K562 (cell line): Measurements from ENCODE around the gene P2RX3. TPM values are rescaled to one million over a fixed set of nuclear protein-coding genes. Genes with fewer than 3 reads are reported as not detected.

Source experiments
- CBFA2T3 ChIP-seq: fragments of 450-650 bp; IDR thresholded peaks from 2 replicates; pipeline ENCODE4 v1.6.1; 2017
- CREB3L1 ChIP-seq: fragments of 450-650 bp; IDR thresholded peaks from 2 replicates; pipeline ENCODE4 v1.6.1; 2014; ENCODE audit warnings: low read depth, mild to moderate bottlenecking, moderate library complexity, borderline replicate concordance
- E2F8 ChIP-seq: fragments of 450-650 bp; IDR thresholded peaks from 2 replicates; pipeline ENCODE4 v1.7.1; 2018; ENCODE audit warnings: mild to moderate bottlenecking, low read depth; ENCODE audit not compliant: partially characterized antibody
- ELF1 ChIP-seq: fragments of 200-800 bp; sonication (Bioruptor generic); IDR thresholded peaks from 2 replicates; pipeline ENCODE4 v1.6.1; 2016; ENCODE audit warnings: missing genetic modification characterization, missing compliant biosample characterization
- ELK1 ChIP-seq: sonication (generic); formaldehyde crosslinking; IDR thresholded peaks from 2 replicates; pipeline ENCODE4 v1.8.1; 2022; ENCODE audit warnings: missing genetic modification reagents
- EP400 ChIP-seq: fragments of 450-650 bp; IDR thresholded peaks from 2 replicates; pipeline ENCODE4 v1.6.1; 2017; ENCODE audit warnings: antibody characterized with exemption, mild to moderate bottlenecking, moderate library complexity
- PTTG1 ChIP-seq: fragments of 450-650 bp; IDR thresholded peaks from 2 replicates; pipeline ENCODE4 v1.6.1; 2016; ENCODE audit warnings: low read depth, mild to moderate bottlenecking, missing genetic modification characterization, missing compliant biosample characterization
- SAFB2 ChIP-seq: fragments of 200-400 bp; formaldehyde crosslinking; IDR thresholded peaks from 2 replicates; pipeline ENCODE4 v1.6.1; 2018; ENCODE audit warnings: borderline replicate concordance, low read length, low read depth, moderate library complexity; ENCODE audit not compliant: severe bottlenecking
- SIRT6 ChIP-seq: IDR thresholded peaks from one replicate; pipeline ENCODE4 v1.6.1; 2012; ENCODE audit warnings: low read depth, mild to moderate bottlenecking, control low read depth, inconsistent platforms, low read length, moderate library complexity
- TAF15 ChIP-seq: fragments of 200-400 bp; formaldehyde crosslinking; IDR thresholded peaks from 2 replicates; pipeline ENCODE4 v1.6.1; 2017; ENCODE audit warnings: mild to moderate bottlenecking, low read depth, low read length, moderate library complexity
- THRB ChIP-seq: fragments of 450-650 bp; formaldehyde crosslinking; conservative IDR thresholded peaks from 2 replicates; pipeline ENCODE4 v1.4.0; 2022; ENCODE audit warnings: mild to moderate bottlenecking, missing genetic modification characterization
- ZC3H11A ChIP-seq: IDR thresholded peaks from 2 replicates; pipeline ENCODE4 v1.6.1; 2012; ENCODE audit warnings: low read depth, low read length, improper control_type of control experiment
- ZNF146 ChIP-seq: IDR thresholded peaks from one replicate; pipeline ENCODE4 v1.6.1; 2018; ENCODE audit warnings: missing compliant biosample characterization; ENCODE audit not compliant: unreplicated experiment
- ZNF197 ChIP-seq: fragments of 200-800 bp; sonication (Bioruptor generic); IDR thresholded peaks from 2 replicates; pipeline ENCODE4 v1.6.1; 2016; ENCODE audit warnings: low read depth, missing genetic modification characterization, missing compliant biosample characterization
- ZNF280B ChIP-seq: fragments of 250-450 bp; sonication (Bioruptor Pico); IDR thresholded peaks from 2 replicates; pipeline ENCODE4 v1.5.1; 2021; ENCODE audit warnings: mild to moderate bottlenecking
- ZNF77 ChIP-seq: fragments of 250-450 bp; sonication (Bioruptor Pico); IDR thresholded peaks from 2 replicates; pipeline ENCODE4 v1.5.0; 2020
- ZSCAN32 ChIP-seq: fragments of 450-650 bp; formaldehyde crosslinking; IDR thresholded peaks from 2 replicates; pipeline ENCODE4 v1.4.0; 2020; ENCODE audit warnings: mild to moderate bottlenecking, moderate library complexity
- polyA plus RNA-seq, 8 experiments: library from polyadenylated mRNA; depleted of rRNA in 4 of 8; stranded (reverse) in 5 of 8; unstranded in 3 of 8; fragments of >200 nt; fragmentation: Nextera tagmentation in 2 of 8; fragmentation: Illumina TruSeq in 1 of 8; extraction: Ambion mirVana in 2 of 8; extraction: Trizol in 1 of 8; gene quantifications; 2 replicates each; pipeline versions ENCODE4 v1.2.1 to v1.2.3, GENCODE V29; 2011 to 2014; ENCODE audit warnings: inconsistent platforms in 1 of 8, missing spikeins in 1 of 8
- total RNA-seq, 7 experiments: library from RNA; depleted of rRNA in 6 of 7; stranded (reverse); fragments of >200 nt in 6 of 7; fragmentation: Illumina TruSeq in 2 of 7; extraction: Trizol in 2 of 7; gene quantifications; 2 replicates each; pipeline versions ENCODE4 v1.2.1 to v1.2.3, GENCODE V29; 2011 to 2021; ENCODE audit warnings: low replicate concordance in 1 of 7

P2RX3 gene
- total and polyA plus RNA-seq, 9 of the 15 experiments (the other 6 are each of a cell fraction or from before 2014, with no cell fraction given): not detected

DNA sequence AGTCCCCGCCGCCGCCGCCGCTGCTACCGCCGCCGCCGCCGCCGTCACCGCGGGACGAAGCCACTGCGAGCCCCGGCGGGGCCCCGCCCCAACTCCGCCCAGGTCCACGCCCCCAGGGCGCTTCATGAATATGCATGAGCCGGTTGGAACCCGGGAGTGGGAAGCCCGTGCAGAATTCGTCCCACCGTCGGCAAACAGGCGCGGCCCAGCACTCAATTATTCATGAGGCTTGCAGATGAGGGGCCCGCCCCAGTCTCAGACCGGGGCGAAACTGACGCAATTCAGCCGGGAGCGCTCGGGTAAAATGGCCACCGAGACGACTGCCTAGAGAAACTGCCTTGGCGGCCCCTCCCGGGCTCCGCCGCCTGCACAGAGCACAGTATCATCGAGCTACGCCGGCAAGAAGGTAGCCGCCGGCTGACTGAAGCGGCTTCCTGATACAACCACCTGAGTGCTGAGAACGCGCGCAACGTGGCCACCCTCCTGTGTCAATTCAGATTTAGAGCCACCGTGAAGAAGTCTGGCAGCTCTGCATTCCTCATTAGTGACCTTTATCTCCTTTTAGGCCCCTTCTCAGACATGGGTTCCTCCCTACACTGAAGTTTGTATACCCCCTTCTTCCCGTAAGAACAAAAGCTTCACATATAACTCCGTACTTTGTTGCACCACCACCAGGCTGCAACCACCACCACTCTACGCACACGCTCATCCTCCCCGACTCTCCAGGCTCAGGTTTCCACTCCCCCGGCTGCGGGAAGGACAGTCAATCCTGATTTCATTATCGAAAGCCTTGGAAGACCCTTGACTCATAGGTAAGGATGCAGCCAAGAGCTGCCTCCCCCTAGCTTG is 13.0 kb upstream of the P2RX3 start, which contains the start of gene TNKS1BP1 (continued):
- TF ChIP-seq ELF1 (tag) (peak; percentile 70), ZNF197 (CRISPR knock-in tag) (no peak), E2F8 (peak; percentile 30), ZNF280B (no peak), ELK1 (no peak), CBFA2T3 (0 out of 2 replicates have a peak, but pooled peaks have one; percentile 4), ZNF146 (no peak), SIRT6 (no peak), CREB3L1 (peak; percentile 91; the same call in 1 of the 2 replicates), THRB (CRISPR knock-in tag) (no peak), ZSCAN32 (CRISPR knock-in tag) (peak; percentile 35; the same call in 1 of the 2 replicates), PTTG1 (no peak), TAF15 (no peak), ZNF77 (CRISPR knock-in tag) (no peak), EP400 (peak; percentile 94), SAFB2 (no peak), ZC3H11A (no peak)
